ENCODE measurements around the gene LZTR1.
"Not testable (repeated sequence)": the region's sequence is repeated elsewhere in the genome, so short reads cannot be mapped to it uniquely, and the experiment has no call there.

LZTR1 gene

DNA sequence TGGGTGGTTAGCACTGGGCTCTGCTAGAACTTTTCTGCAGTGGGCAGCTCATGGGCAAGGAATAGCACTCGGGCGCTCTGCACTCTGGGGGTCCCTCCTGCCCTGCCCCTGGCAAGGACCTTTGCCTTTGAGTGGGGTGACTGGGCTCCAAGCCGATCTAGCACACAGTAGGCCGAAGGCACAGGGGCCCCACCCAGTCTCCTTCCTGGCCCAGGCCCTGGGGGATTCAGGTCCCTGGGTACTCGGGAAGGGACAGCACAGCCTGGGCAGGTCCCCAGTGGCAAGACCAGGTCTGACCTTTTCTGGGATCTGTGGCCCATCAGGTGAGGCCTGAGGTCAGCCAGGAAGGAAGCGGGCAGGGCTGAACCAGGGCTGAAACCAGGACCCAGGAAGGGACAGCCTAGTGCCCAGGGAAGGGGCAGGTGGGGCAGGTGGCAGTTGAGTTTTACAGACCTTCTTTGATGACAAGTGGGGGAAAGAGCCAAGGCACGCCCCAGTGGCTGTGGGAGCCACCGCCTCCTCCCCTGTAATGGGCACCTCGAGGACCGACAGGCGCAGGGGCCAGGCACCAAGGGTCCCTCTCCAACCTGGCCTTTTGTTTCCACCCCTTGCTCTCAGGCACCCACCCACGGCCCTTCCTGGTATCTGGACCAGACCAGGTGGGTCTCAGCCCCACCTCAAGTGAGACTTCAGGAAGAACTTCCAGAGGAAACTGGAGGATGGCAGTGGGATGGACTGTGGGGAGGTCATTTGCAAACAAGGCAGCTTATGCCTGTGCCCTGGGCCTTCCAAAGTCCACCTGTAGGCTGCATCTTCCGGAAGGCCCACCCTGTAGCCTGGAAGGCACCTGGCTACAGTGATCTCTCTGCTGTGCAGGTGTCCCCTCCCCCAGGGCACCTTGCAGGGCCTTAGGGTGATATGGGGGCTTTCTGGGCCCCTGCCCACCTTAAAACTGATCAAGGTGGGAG, 15.9 kb upstream of the LZTR1 start:
- no peak for DNase-seq (ENCODE audit: low read depth)

DNA sequence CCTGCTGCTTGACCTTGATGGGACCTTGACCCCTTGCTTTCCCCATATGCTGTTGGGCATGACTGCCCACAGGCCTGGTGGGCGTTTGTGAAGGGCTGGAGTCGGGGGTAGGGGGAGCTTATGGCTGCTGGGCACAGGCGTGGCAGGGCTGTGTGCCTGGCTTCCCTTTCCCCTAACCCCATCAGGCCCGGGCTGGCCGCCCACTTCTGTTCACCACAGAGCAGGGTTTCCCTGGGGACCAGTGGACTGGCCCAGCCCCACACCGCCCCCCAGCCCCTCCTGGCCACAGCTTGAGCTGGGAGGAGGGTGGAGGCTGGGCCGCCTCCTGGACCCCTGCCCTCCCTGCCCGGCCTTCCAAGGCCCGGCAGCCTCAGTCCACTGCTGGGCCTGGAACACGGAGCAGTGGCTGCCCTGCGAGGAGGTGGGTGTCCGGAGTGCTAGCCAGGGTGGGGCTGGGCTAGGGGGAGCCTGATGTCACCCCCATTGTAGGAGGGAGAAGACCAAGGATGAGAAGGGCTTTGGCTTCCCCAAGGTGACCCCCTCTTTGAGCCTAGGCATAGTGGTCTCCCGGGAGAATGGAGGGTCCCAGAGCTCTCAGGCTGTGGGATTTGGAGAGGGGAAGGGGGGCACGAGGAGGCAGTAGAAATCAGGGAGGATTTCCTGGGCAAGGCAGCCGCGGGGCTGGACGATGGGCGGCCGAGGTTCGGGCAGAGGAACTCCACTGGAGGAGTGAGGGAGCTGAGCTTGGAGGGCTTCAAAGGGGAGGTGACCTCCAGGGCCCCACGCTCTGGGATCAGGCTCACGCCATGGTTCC, 15.0 kb upstream of the LZTR1 start, which contains the start of gene AIFM3:
TSS of gene AIFM3 (plus strand) at position 373 of the 814 bp plus-strand sequence. CDS start 690 bp downstream, outside the sequence.
- DNase-seq (ENCODE audit: low read depth): no peak

GRCh38 chr22:20967697-20968211, 14.3 kb upstream of the LZTR1 start:
- DNase-seq (ENCODE audit: low read depth): no peak

GRCh38 chr22:20968281-20968977, 13.7 kb upstream of the LZTR1 start:
- DNase-seq (ENCODE audit: low read depth): no peak

GRCh38 chr22:20970939-20971657, 11.0 kb upstream of the LZTR1 start:
- no peak for DNase-seq (ENCODE audit: low read depth)

DNA sequence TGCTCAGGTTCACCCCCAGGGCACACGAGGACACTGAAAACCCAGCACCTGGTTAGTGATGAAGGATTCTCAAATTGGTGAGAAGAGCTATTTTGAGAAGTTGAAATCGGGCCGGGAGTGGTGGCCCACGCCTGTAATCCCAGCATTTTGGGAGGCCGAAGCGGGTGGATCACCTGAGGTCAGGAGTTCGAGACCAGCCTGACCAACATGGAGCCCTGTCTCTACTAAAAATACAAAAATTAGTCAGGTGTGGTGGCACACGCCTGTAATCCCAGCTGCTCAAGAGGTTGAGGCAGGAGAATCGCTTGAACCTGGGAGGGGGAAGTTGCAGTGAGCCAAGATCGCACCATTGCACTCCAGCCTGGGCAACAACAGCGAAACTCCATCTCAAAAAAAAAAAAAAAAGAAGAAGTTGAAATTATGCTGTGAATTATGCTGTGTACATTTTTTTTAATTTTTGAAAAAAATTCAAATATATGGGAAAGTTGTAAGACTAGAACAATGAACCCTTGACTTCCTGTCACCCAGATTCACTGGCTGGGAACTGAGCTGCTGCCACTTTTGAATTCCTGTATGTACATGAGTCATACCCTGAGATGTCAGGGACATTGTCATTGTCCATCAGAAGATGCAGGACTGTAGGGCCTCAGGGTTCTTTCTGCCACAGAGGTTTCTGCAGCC, 9.9 kb upstream of the LZTR1 start:
- not testable (repeated sequence) for DNase-seq (ENCODE audit: low read depth)

DNA sequence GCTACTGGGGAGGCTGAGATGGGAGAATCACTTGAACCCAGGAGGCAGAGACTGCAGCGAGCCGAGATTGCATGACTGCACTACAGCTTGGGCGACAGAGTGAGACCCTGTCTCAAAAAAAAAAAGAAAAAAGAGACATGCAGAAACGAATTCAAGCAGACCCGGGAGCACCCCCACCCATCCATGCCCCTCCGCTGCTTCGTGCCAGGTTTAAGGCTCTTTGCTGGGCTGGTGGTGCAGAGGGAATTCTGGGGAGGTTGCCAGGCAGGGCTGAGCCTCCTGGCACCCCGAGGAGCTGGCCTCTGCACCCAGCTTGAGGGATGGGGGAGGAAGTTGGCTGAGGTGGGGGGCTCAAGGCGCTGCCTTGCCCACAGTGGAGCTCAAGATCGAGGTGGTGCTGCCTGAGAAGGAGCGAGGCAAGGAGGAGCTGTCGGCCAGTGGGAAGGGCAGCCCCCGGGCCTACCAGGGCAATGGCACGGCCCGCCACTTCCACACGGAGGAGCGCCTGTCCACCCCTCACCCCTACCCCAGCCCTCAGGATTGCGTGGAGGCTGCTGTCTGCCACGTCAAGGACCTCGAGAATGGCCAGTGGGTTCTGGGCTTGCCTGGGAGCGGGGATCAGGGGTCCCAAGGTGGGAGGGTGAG, 9.0 kb upstream of the LZTR1 start:
- DNase-seq (ENCODE audit: low read depth): no peak

GRCh38 chr22:20973634-20974286, 8.3 kb upstream of the LZTR1 start:
- DNase-seq (ENCODE audit: low read depth): no peak

DNA sequence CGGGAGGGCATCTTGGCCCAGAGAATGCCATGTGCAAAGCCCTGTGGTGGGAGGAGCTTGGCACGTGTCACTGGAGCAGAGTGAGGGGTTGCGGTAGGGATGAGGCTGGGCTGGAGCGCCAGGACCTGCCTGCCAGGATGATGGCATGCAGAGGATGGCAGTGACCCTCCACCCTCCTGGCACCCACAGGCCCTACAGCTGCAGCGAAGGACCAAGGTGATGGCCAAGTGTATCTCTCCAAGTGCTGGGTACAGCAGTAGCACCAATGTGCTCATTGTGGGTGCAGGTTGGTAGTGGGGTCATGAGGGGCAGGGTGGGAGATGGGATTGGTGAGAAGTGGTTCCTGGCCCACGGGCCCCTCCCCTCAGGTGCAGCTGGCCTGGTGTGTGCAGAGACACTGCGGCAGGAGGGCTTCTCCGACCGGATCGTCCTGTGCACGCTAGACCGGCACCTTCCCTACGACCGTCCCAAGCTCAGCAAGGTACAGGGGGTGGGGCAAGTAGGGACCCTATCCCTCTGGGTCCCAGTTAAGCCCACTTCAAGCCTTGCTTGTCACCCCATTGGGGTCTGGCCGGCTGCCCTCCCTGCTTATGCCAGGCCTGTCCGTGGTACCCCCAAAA, 7.7 kb upstream of the LZTR1 start:
- no peak for DNase-seq (ENCODE audit: low read depth)

DNA sequence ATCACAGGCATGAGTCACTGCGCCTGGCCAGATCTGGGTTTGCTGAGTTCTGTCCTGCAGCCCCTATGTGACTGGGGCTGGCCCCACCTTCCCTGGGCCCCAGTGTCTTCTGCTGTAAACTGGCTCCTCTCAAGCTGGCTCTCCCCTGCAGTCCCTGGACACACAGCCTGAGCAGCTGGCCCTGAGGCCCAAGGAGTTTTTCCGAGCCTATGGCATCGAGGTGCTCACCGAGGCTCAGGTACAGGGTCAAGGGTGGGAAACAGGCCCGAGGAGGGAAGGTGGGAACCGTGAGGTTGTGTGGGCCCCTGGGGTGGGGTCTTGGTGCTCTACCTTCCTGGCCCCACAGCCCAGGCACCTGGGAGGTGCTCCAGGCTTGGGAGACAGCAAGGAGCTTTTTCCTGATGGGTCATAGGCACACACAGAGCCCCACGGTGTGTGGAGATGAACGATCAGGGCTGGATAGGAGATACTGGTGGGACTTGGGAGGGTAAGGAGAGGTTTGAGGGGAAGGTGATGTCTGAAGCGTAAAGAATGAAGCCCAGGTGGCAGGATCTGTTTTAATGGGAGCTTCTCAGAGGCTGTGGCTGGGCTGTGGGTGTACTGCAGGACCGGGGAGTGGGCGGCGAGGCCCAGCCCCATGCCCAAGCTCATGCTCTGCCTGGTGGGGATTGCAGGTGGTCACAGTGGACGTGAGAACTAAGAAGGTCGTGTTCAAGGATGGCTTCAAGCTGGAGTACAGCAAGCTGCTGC, 6.4 kb upstream of the LZTR1 start:
- no peak for DNase-seq (ENCODE audit: low read depth)

DNA sequence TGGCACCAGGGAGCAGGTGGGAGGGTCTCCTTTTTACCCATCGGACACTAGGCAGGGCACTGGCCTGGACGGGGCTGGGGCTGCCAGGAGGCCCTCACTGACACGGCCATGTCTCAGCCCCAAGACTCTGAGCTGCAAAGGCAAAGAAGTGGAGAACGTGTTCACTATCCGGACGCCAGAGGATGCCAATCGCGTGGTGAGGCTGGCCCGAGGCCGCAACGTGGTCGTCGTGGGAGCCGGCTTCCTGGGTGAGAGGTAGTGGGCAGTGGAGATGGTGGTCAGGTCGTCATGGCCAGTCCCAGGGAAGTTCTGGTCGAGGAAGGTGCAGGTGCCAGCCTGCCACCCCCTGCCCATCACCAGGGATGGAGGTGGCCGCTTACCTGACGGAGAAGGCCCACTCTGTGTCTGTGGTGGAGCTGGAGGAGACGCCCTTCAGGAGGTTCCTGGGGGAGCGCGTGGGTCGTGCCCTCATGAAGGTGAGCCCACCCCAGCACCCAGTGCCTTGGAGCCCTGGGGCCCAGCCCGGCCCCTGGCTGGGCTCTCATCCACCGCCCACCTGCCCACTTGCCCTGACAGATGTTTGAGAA, 5.7 kb upstream of the LZTR1 start:
- DNase-seq (ENCODE audit: low read depth): no peak

DNA sequence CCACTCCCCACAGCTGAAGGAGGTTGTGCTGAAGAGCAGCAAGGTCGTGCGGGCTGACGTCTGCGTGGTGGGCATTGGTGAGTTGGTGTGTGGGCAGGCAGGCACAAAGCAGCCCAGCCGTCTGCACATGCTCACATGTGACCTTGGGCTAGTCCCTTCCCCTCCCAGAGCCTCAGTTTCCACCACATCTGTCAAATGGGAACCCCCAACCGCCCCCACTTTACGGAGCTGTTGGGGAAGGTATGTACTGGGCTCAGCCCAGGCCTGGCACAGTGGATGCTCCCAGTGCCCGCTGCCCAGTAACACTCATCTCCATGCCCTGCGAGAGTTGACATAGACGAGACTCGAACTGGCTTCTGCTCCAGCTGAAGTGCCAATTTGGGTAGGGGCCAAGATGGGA, 5.1 kb upstream of the LZTR1 start:
- no peak for DNase-seq (ENCODE audit: low read depth)

DNA sequence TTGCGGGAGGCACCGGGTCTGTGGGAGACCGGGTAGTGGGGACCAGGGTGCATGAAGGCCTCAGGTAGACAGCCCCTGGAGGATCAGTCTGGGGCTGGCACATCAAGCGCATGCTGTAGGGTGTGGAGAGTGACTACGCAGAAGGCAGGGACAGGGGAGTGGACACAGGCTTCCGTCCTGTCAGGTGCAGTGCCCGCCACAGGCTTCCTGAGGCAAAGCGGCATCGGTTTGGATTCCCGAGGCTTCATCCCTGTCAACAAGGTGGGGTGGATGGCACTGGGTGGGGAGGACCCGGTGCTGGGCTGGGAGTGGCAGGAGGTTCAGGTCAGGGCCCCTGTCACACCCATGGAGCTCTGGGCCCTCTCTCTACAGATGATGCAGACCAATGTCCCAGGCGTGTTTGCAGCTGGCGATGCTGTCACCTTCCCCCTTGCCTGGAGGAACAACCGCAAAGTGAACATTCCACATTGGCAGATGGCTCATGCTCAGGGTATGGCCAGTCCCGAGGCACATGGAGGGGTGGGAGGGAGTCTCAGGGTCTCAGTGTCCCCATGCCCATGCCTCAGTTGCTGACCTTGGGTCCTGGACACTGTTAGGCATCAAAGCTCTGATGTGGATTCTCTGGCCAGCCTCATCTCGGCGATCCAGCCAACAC, 4.5 kb upstream of the LZTR1 start:
- no peak for DNase-seq (ENCODE audit: low read depth)

GRCh38 chr22:20978419-20978818, 3.7 kb upstream of the LZTR1 start:
- DNase-seq (ENCODE audit: low read depth): no peak

GRCh38 chr22:20979243-20979809, 2.8 kb upstream of the LZTR1 start:
- peak; percentile 65 for DNase-seq (ENCODE audit: low read depth)

GRCh38 chr22:20979940-20980453, 2.1 kb upstream of the LZTR1 start:
- DNase-seq (ENCODE audit: low read depth): no peak

- DNase-seq (ENCODE audit: low read depth): no peak
These were observed 1.6 kb upstream of the LZTR1 start for GRCh38 chr22:20980523-20980922.

All from fibroblast of the conjunctiva (primary cell).